Measurements from ENCODE around the gene FTCD. TPM values are rescaled to one million over a fixed set of nuclear protein-coding genes. Genes with fewer than 3 reads are reported as not detected.
A peak's percentile ranks its signal among the peaks of the same experiment; 100 is the strongest.

Gene FTCD
- total and polyA plus RNA-seq, 2 of the 4 experiments (the other 2 are of a cell fraction) = 0.55 TPM; not detected in 1

DNA sequence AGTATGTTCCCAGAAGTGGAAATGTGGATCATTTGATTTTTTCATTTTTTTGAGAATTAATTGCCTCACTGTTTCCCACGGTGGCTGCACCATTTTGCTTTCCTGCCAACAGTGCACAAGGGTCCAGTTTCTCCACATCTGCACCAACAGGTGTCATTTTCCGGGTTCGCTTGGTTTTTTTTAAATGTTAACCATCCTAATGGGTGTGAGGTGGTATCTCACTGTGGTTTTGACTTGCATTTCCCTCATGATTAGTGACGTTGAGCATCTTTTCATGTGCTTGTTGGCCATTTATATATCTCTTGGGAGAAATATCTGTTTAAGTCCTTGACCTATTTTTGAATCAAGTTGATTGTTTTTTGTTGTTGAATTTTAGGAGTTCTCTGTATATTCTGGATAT is 54.5 kb downstream of the FTCD start:
- peaks cover 8% of the 10 kb centered on the region for H3K9me3 ChIP-seq (ENCODE audit: control insufficient read depth, insufficient read depth, low read length)
- DNase-seq (no peak), ATAC-seq (ENCODE audit: low read depth) (no peak)
- no peak overlapping the region for H2BK20ac ChIP-seq (ENCODE audit: low read depth, low read length)
- peak overlapping the region; percentile 83 for H3K4me2 ChIP-seq (ENCODE audit: low read depth, low read length)
- peak overlapping the region; percentile 87; the same call in 1 of the 2 replicates for H3K23ac ChIP-seq (ENCODE audit: low read depth, low read length)
- H4K91ac ChIP-seq (ENCODE audit: insufficient read depth, low read depth, low read length) = no peak overlapping the region
- H4K8ac ChIP-seq (ENCODE audit: low read depth in 2 of 2, low read length in 2 of 2) = 0 out of 4 replicates have a peak overlapping the region, but pooled peaks of 1 of the 2 experiments have one; percentile 62
- H4K5ac ChIP-seq (ENCODE audit: low read depth, low read length) = no peak overlapping the region
- peaks cover 61% of the 10 kb centered on the region for H4K20me1 ChIP-seq (ENCODE audit: insufficient read depth, low read length)
- H2BK120ac ChIP-seq (ENCODE audit: low read depth, low read length) = no peak overlapping the region
- peak overlapping the region; percentile 92 for H3K14ac ChIP-seq (replicated peaks; ENCODE audit: low read depth, low read length)
- H3K4me3 ChIP-seq (ENCODE audit: insufficient read depth, low read depth, low read length) = peak overlapping the region; percentile 97; the same call in 1 of the 2 replicates
- no peak overlapping the region for H2AK9ac ChIP-seq (replicated peaks; ENCODE audit: low read depth, low read length, poor library complexity)
- WGBS, 2 experiments (ENCODE audit: extremely low coverage in 2 of 2, insufficient read length in 1 of 2) = no CpG with 5 or more reads among the region's 4 CpGs
- peaks cover 6 to 35% of the 10 kb centered on the region in 2 experiments; a peak in 3 of 4 replicates for H3K79me1 ChIP-seq (ENCODE audit: low read depth in 1 of 2, low read length in 2 of 2)
- no peaks in the 10 kb centered on the region for H3K27me3 ChIP-seq (ENCODE audit: control insufficient read depth, insufficient read depth, low read length)
- CTCF ChIA-PET = no interaction called here
- H2AK5ac ChIP-seq (ENCODE audit: low read depth, low read length) = no peak overlapping the region
- H3K4ac ChIP-seq (ENCODE audit: low read depth, low read length) = peak overlapping the region; percentile 5; the same call in 1 of the 2 replicates
- H3K4me1 ChIP-seq (ENCODE audit: control insufficient read depth, insufficient read depth, low read length) = peaks cover 11% of the 10 kb centered on the region
- no peak for TF ChIP-seq SMC3 (IDR thresholded peaks at IDR 0.05; ENCODE audit: low read depth, low read length)
- no peak for TF ChIP-seq RCOR1 (IDR thresholded peaks at IDR 0.05; ENCODE audit: insufficient replicate concordance, low read length)
- peak; percentile 48 for TF ChIP-seq POLR2A (IDR thresholded peaks at IDR 0.05; ENCODE audit: low read depth, low read length)
- TF ChIP-seq MXI1 (IDR thresholded peaks at IDR 0.05; ENCODE audit: borderline replicate concordance, low read depth, low read length) = no peak
- TF ChIP-seq, protein P1, sequence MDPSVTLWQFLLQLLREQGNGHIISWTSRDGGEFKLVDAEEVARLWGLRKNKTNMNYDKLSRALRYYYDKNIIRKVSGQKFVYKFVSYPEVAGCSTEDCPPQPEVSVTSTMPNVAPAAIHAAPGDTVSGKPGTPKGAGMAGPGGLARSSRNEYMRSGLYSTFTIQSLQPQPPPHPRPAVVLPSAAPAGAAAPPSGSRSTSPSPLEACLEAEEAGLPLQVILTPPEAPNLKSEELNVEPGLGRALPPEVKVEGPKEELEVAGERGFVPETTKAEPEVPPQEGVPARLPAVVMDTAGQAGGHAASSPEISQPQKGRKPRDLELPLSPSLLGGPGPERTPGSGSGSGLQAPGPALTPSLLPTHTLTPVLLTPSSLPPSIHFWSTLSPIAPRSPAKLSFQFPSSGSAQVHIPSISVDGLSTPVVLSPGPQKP (IDR thresholded peaks at IDR 0.05; ENCODE audit: borderline replicate concordance, low read depth, low read length) = no peak
- BruUV-seq (replicated peaks) = no TSS peak
- H3K36me3 ChIP-seq (ENCODE audit: control insufficient read depth, insufficient read depth, low read length) = peaks cover 15% of the 10 kb centered on the region
- peak overlapping the region; percentile 64 for H2BK5ac ChIP-seq (ENCODE audit: low read depth, low read length, poor library complexity, severe bottlenecking)
- H2BK15ac ChIP-seq (ENCODE audit: low read depth, low read length) = no peak overlapping the region
- peaks cover 16% of the 10 kb centered on the region for H3K9me1 ChIP-seq (ENCODE audit: insufficient read depth, low read length)
- H2AFZ ChIP-seq (replicated peaks; ENCODE audit: low read length, poor library complexity) = no peak overlapping the region
- dilution Hi-C loops (cut with HindIII; ENCODE audit: low sequenced_read_pairs, unreplicated experiment) (no loop called here), intact Hi-C loops (cut with micrococcal nuclease) (no loop called here), in situ Hi-C loops (cut with MboI; ENCODE audit: low sequenced_read_pairs) (no loop called here)
- no peak overlapping the region for H3K27ac ChIP-seq (ENCODE audit: insufficient read depth, low read length)
- H3K9ac ChIP-seq (ENCODE audit: low read depth, low read length) = no peak overlapping the region
- POLR2A ChIA-PET (ENCODE audit: unreplicated experiment) = interaction anchor here (1.0 to 1.2 kb wide), 2 partner anchors 44 to 73 kb away, joined by 3 to 4 read pairs; no protein-coding TSS in a partner anchor
- no peak overlapping the region for H3K18ac ChIP-seq (ENCODE audit: low read depth, low read length)
- no peak overlapping the region for H3K56ac ChIP-seq (ENCODE audit: extremely low read depth, insufficient read depth, low read length)
